Sigmoid colon (tissue), 7 donors: Measurements from ENCODE around the gene ATMIN. TPM values are rescaled to one million over a fixed set of nuclear protein-coding genes. Genes with fewer than 3 reads are reported as not detected.

ENCODE experiments used
- DNase-seq: peaks from one replicate; pipeline ENCODE4 v3.0.0-alpha.2; 2019
- H3K27ac ChIP-seq, 4 donors: fragments of 200-600 bp; sonication (generic); one replicate each; pipeline ENCODE4 v1.5.1; 2016 to 2019; ENCODE audit warnings: mild to moderate bottlenecking in 1 of 4
- H3K27me3 ChIP-seq, 3 donors: fragments of 200-600 bp; sonication (generic); one replicate each; pipeline ENCODE4 v1.5.1; 2019; ENCODE audit warnings: mild to moderate bottlenecking in 1 of 3
- H3K36me3 ChIP-seq, 4 donors: fragments of 200-600 bp; sonication (generic); one replicate each; pipeline ENCODE4 v1.5.1; 2016 to 2019
- H3K4me1 ChIP-seq, 4 donors: fragments of 200-600 bp; sonication (generic); one replicate each; pipeline ENCODE4 v1.5.1; 2017 to 2019
- H3K4me3 ChIP-seq, 4 donors: fragments of 200-600 bp; sonication (generic); one replicate each; pipeline ENCODE4 v1.5.1; 2017 to 2019; ENCODE audit warnings: mild to moderate bottlenecking in 2 of 4, moderate library complexity in 1 of 4
- H3K9me3 ChIP-seq, 4 donors: fragments of 200-600 bp in 3 of 4; sonication (generic) in 3 of 4; one replicate each; pipeline versions ENCODE4 v1.5.1 to v1.6.1; 2013 to 2019
- EP300 ChIP-seq, 4 donors: sonication (generic); formaldehyde crosslinking; IDR thresholded peaks; one replicate each; pipeline ENCODE4 v1.6.1; 2017; ENCODE audit warnings: antibody characterized with exemption in 4 of 4
- POLR2A ChIP-seq, 2 donors: fragments of 450-650 bp; IDR thresholded peaks; one replicate each; pipeline ENCODE4 v1.6.1; 2016; ENCODE audit warnings: antibody characterized with exemption in 2 of 2, mild to moderate bottlenecking in 2 of 2, moderate library complexity in 2 of 2
- POLR2AphosphoS5 ChIP-seq, 4 donors: sonication (generic); formaldehyde crosslinking; IDR thresholded peaks; one replicate each; pipeline ENCODE4 v1.6.1; 2017; ENCODE audit warnings: antibody characterized with exemption in 4 of 4
- WGBS, 2 donors: extraction: QIAGEN DNeasy Blood & Tissue Kit; methylation state at CpG; one replicate each; pipeline ENCODE4 v1.1.7; 2013; 5-methylcytosine and 5-hydroxymethylcytosine counted together
- intact Hi-C: fragments of 100-400 bp; cut with DNase I; formaldehyde crosslinking; loops from one replicate; pipeline ENCODE4 v1.15.1; 2023
- polyA plus RNA-seq, 3 donors: library from polyadenylated mRNA; stranded (reverse); fragments of 200-250 nt; gene quantifications; one replicate each; pipeline ENCODE4 v1.2.3, GENCODE V29; 2013
- total RNA-seq, 4 donors: library from RNA; depleted of rRNA; stranded (reverse); fragments of >200 nt; gene quantifications; one replicate each; pipeline ENCODE4 v1.1.0, GENCODE V29; 2016
- TF ChIP-seq, protein P1 (sequence below), 4 experiments: fragments of 450-650 bp in 3 of 4; fragments of 200-600 bp in 1 of 4; IDR thresholded peaks; one replicate each; pipeline ENCODE4 v1.5.1; 2016 to 2019; ENCODE audit warnings: antibody characterized with exemption in 4 of 4, mild to moderate bottlenecking in 3 of 4, moderate library complexity in 2 of 4
- donor health status: healthy with polysubstance abuse.
- donor health status: Bipolar disorder and iron deficiency.
- donor health status: healthy.

ATMIN gene
- total and polyA plus RNA-seq, 7 donors, result 14.1 to 31.9 (median 26.3) TPM

DNA sequence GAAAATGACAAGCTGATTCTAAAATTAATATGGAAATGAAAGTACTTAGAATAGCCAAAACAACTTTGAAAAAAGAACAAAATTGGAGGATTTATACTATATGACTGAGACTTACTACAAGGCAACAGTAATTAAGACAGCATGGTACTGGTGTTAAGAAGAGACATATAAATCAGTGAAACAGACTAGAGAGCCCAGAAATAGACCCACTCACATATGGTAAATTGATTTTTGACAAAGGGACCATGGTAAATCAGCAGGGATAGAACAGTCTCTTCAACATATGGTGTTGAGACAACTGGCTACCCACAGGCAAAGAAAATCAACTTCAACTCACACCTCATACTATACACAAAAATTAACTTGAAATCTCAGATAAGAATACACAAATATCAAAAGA, 41.8 kb upstream of the ATMIN start:
- Histone ChIP-seq H3K36me3 (no peaks in the 10 kb centered on the region), H3K9me3 (no peaks in the 10 kb centered on the region), H3K4me3 (no peak overlapping the region), H3K4me1 (peaks cover 0 to 16% (median 6%) of the 10 kb centered on the region in 4 donors), H3K27ac (no peak overlapping the region), H3K27me3 (no peaks in the 10 kb centered on the region)
- intact Hi-C loops, result no loop called here
- TF ChIP-seq POLR2AphosphoS5 (IDR thresholded peaks at IDR 0.05), result no peak
- no peak for DNase-seq

GRCh38 chr16:80994451-80994850, 41.2 kb upstream of the ATMIN start:
- Histone ChIP-seq H3K27ac (no peak overlapping the region), H3K36me3 (no peaks in the 10 kb centered on the region), H3K4me3 (no peak overlapping the region), H3K27me3 (no peaks in the 10 kb centered on the region), H3K9me3 (no peaks in the 10 kb centered on the region), H3K4me1 (peaks cover 0 to 16% (median 6%) of the 10 kb centered on the region in 4 donors)
- no peak for DNase-seq
- intact Hi-C loops, result no loop called here
- TF ChIP-seq POLR2A (IDR thresholded peaks at IDR 0.05), result no peak
- TF ChIP-seq POLR2AphosphoS5 (IDR thresholded peaks at IDR 0.05), result no peak
- TF ChIP-seq, protein P1, sequence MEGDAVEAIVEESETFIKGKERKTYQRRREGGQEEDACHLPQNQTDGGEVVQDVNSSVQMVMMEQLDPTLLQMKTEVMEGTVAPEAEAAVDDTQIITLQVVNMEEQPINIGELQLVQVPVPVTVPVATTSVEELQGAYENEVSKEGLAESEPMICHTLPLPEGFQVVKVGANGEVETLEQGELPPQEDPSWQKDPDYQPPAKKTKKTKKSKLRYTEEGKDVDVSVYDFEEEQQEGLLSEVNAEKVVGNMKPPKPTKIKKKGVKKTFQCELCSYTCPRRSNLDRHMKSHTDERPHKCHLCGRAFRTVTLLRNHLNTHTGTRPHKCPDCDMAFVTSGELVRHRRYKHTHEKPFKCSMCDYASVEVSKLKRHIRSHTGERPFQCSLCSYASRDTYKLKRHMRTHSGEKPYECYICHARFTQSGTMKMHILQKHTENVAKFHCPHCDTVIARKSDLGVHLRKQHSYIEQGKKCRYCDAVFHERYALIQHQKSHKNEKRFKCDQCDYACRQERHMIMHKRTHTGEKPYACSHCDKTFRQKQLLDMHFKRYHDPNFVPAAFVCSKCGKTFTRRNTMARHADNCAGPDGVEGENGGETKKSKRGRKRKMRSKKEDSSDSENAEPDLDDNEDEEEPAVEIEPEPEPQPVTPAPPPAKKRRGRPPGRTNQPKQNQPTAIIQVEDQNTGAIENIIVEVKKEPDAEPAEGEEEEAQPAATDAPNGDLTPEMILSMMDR (IDR thresholded peaks at IDR 0.05), result no peak
- no peak for TF ChIP-seq EP300 (IDR thresholded peaks at IDR 0.05)

DNA sequence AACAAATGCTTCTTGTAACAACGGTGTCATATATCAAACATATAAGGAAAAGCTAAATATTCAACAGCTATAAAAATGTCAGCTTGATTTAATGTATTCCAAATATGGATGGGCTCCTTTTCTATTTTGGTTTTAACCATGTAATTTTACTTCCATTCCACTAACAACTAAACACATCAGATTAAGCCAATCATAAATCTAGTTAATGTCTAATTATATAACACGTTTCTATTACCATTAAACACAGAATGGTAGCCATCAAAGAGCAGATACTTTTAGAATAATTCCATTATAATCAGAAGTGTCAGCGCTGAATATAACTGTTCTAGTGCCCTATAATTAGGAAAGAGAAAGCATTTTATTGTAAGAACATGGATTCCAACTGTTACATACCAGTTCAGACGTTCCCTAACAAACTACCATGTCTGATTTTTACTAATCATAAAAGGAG, 38.9 kb upstream of the ATMIN start:
- H3K27me3 ChIP-seq, result no peaks in the 10 kb centered on the region
- DNase-seq, result no peak
- H3K9me3 ChIP-seq, result no peaks in the 10 kb centered on the region
- peaks cover 0 to 16% (median 6%) of the 10 kb centered on the region in 4 donors for H3K4me1 ChIP-seq
- H3K4me3 ChIP-seq, result peak overlapping the region in 2 of 4 donors; percentile 20 to 22
- peak overlapping the region in 3 of 4 donors; percentile 6 to 22 (median 19) for H3K27ac ChIP-seq
- 19 to 30% methylated on average over 4 of the region's 4 CpGs for WGBS, 2 donors
- intact Hi-C loops, result no loop called here
- no peak for TF ChIP-seq POLR2AphosphoS5 (IDR thresholded peaks at IDR 0.05)
- no peak for TF ChIP-seq POLR2A (IDR thresholded peaks at IDR 0.05)
- TF ChIP-seq EP300 (IDR thresholded peaks at IDR 0.05), result no peak
- TF ChIP-seq, protein P1 (IDR thresholded peaks at IDR 0.05), result no peak
- H3K36me3 ChIP-seq, result no peaks in the 10 kb centered on the region

GRCh38 chr16:80997139-80997798, 38.4 kb upstream of the ATMIN start:
- Histone ChIP-seq H3K27ac (peak overlapping the region in 3 of 4 donors; percentile 6 to 22 (median 19)), H3K27me3 (no peaks in the 10 kb centered on the region)
- TF ChIP-seq POLR2A (IDR thresholded peaks at IDR 0.05), result no peak
- TF ChIP-seq, protein P1 (IDR thresholded peaks at IDR 0.05), result no peak
- TF ChIP-seq POLR2AphosphoS5 (IDR thresholded peaks at IDR 0.05), result no peak
- no peak for TF ChIP-seq EP300 (IDR thresholded peaks at IDR 0.05)

GRCh38 chr16:80997964-80998620, 37.5 kb upstream of the ATMIN start:
- Histone ChIP-seq H3K36me3 (no peaks in the 10 kb centered on the region), H3K4me1 (peaks cover 0 to 16% (median 6%) of the 10 kb centered on the region in 4 donors), H3K4me3 (peak overlapping the region in 1 of 4 donors; percentile 20), H3K27ac (no peak overlapping the region), H3K27me3 (no peaks in the 10 kb centered on the region), H3K9me3 (no peaks in the 10 kb centered on the region)
- intact Hi-C loops, result no loop called here
- DNase-seq, result no peak
- WGBS, 2 donors, result 89 to 93% methylated on average over 7 of the region's 7 CpGs
- TF ChIP-seq EP300 (IDR thresholded peaks at IDR 0.05) (no peak), POLR2A (IDR thresholded peaks at IDR 0.05) (no peak), POLR2AphosphoS5 (IDR thresholded peaks at IDR 0.05) (no peak)
- TF ChIP-seq, protein P1 (IDR thresholded peaks at IDR 0.05), result no peak

More at GRCh38 chr16:80997139-80997798, 38.4 kb upstream of the ATMIN start:
- no peaks in the 10 kb centered on the region for H3K9me3 ChIP-seq
- no peak for DNase-seq
- no peaks in the 10 kb centered on the region for H3K36me3 ChIP-seq
- H3K4me3 ChIP-seq, result peak overlapping the region in 3 of 4 donors; percentile 1 to 22 (median 20)
- 4 to 13% methylated on average over 9 of the region's 9 CpGs for WGBS, 2 donors
- peaks cover 0 to 16% (median 6%) of the 10 kb centered on the region in 4 donors for H3K4me1 ChIP-seq
- intact Hi-C loops, result no loop called here
